Cardiac muscle cell (in vitro differentiated cells and primary cell): ENCODE data around the gene DNMT3A. TPM values are rescaled to one million over a fixed set of nuclear protein-coding genes. Genes with fewer than 3 reads are reported as not detected.

Experiments used
- DNase-seq, 2 donors: peaks; one replicate each; pipeline versions ENCODE4 v3.0.0 to v3.0.0-alpha.2; 2010 to 2017; ENCODE audit warnings: low read depth in 1 of 2, low spot score in 1 of 2
- H3K27ac ChIP-seq: fragments of 200-600 bp; sonication (generic); 2 replicates; pipeline ENCODE4 v1.5.1; 2016
- H3K27me3 ChIP-seq: fragments of 200-600 bp; sonication (generic); 2 replicates; pipeline ENCODE4 v1.6.0; 2016; ENCODE audit warnings: control low read depth
- H3K36me3 ChIP-seq: fragments of 200-600 bp; sonication (generic); 2 replicates; pipeline ENCODE4 v1.5.1; 2016; ENCODE audit warnings: control low read depth
- H3K4me1 ChIP-seq: fragments of 200-600 bp; sonication (generic); 2 replicates; pipeline ENCODE4 v1.8.1; 2017; ENCODE audit warnings: low read depth, mild to moderate bottlenecking, mixed run types
- H3K4me3 ChIP-seq: fragments of 200-600 bp; sonication (generic); 2 replicates; pipeline ENCODE4 v1.5.1; 2016; ENCODE audit warnings: mild to moderate bottlenecking
- H3K9me3 ChIP-seq: fragments of 200-600 bp; sonication (generic); 2 replicates; pipeline ENCODE4 v1.5.1; 2017; ENCODE audit warnings: low read depth, mild to moderate bottlenecking, control low read depth
- CTCF ChIP-seq: IDR thresholded peaks from 2 replicates; pipeline ENCODE4 v1.5.1; 2012; ENCODE audit warnings: low read depth, mild to moderate bottlenecking, low read length
- polyA plus RNA-seq: library from polyadenylated mRNA; unstranded; fragments of >200 nt; fragmentation: Nextera tagmentation; extraction: Ambion mirVana; gene quantifications from 2 replicates; pipeline ENCODE4 v1.2.1, GENCODE V29; 2016
- total RNA-seq: library from RNA; depleted of rRNA; stranded (reverse); fragments of >200 nt; gene quantifications from 2 replicates; pipeline ENCODE4 v1.2.3, GENCODE V29; 2016

DNMT3A gene
- total and polyA plus RNA-seq, 2 experiments from 2014 or later: 52.9 to 116 TPM

DNA sequence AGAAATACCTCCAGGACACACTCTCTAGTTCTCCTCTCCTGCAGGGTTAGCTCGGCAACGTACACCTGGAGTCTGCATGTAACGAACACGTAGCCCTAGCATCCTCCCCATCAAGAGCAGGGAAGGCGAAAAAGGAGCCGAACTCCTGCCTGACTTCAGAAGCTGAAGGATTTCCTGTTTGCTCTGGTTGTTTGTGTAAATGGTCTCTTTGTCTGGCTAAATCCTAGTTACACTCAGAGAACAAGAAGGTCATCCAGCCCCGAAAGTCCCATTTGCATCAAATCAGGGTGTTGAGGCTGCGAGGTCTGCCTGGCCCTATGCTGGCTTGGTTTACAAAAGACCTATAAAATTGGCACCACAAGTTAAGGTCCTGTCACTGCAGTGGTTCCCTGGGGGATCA, 107.0 kb downstream of the DNMT3A start:
- Histone ChIP-seq H3K36me3 (peaks cover 53% of the 10 kb centered on the region), H3K4me3 (no peak overlapping the region), H3K4me1 (peaks cover 33% of the 10 kb centered on the region), H3K9me3 (no peaks in the 10 kb centered on the region), H3K27me3 (no peaks in the 10 kb centered on the region), H3K27ac (no peak overlapping the region)
- no peak for DNase-seq
- TF ChIP-seq CTCF: no peak

- peaks cover 40% of the 10 kb centered on the region for H3K4me1 ChIP-seq
- H3K27me3 ChIP-seq: no peaks in the 10 kb centered on the region
- peaks cover 46% of the 10 kb centered on the region for H3K36me3 ChIP-seq
- H3K9me3 ChIP-seq: no peaks in the 10 kb centered on the region
- peak overlapping the region; percentile 17 for H3K27ac ChIP-seq
- no peak overlapping the region for H3K4me3 ChIP-seq
- no peak for TF ChIP-seq CTCF
- DNase-seq: no peak
These were observed 107.7 kb downstream of the DNMT3A start for GRCh38 chr2:25233916-25234605.

DNA sequence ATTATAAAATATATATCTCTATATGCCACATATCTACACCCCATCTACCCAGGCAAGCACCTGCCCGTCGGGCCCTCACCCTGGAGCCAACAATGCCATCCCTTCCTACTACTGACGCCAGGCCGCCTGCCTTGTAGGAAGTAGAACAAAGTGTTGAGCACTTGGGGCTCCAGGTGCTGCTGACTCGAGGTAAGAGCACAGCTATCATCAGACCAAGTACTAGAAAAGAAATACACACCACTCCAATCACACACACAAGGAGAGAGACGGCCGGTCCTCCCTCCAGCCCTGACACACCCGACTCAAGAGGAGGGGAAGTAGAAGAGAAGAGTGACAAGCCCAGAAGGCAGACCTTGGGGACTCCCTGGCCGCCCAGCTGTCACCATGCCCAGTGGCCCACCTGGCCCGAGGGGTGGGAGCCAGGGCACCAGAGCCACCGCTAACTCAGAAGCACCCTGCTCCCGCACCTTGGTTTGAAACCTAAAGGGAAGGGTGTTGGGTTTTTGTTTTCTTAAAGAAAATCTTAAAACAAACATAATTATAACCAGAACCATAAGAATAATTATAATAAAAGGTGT, 109.4 kb downstream of the DNMT3A start:
- peaks cover 49% of the 10 kb centered on the region for H3K4me1 ChIP-seq
- no peaks in the 10 kb centered on the region for H3K27me3 ChIP-seq
- no peak overlapping the region for H3K4me3 ChIP-seq
- DNase-seq: no peak
- no peak for TF ChIP-seq CTCF
- H3K27ac ChIP-seq: peak overlapping the region; percentile 88
- H3K36me3 ChIP-seq: peaks cover 36% of the 10 kb centered on the region
- no peaks in the 10 kb centered on the region for H3K9me3 ChIP-seq

DNA sequence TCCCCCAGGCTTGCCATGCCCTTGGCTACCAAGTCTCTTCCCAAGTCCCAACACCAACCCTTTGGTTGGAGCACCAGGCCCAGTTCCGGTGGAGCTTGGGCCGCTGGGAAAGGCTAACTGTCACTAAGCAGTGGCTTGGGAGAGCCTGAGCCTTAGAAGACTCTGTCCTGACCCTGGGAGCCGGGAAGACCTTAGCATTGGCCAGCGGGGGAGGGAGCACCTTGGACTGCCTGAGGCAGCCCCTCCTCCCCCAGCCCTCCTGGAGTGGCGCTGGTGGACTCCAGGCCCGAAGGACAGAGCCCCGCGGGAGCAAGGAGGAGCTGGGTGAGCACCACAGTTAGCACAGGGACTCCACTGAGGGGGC, 110.8 kb downstream of the DNMT3A start:
- Histone ChIP-seq H3K27me3 (no peaks in the 10 kb centered on the region), H3K36me3 (peaks cover 23% of the 10 kb centered on the region), H3K9me3 (no peaks in the 10 kb centered on the region), H3K4me3 (no peak overlapping the region), H3K4me1 (peaks cover 40% of the 10 kb centered on the region), H3K27ac (peak overlapping the region; percentile 88)
- peak in 1 of 2 donors; percentile 56 for DNase-seq
- no peak for TF ChIP-seq CTCF

- peak overlapping the region; percentile 88 for H3K27ac ChIP-seq
These were observed 111.4 kb downstream of the DNMT3A start for GRCh38 chr2:25230198-25230947.

More at GRCh38 chr2:25230198-25230947, 111.4 kb downstream of the DNMT3A start:
- Histone ChIP-seq H3K4me3 (no peak overlapping the region), H3K36me3 (peaks cover 18% of the 10 kb centered on the region), H3K4me1 (peaks cover 40% of the 10 kb centered on the region), H3K27me3 (no peaks in the 10 kb centered on the region), H3K9me3 (no peaks in the 10 kb centered on the region)
- TF ChIP-seq CTCF: no peak
- DNase-seq: peak in 1 of 2 donors; percentile 40
